Activated CD4-positive, alpha-beta memory T cell treated with anti-CD3 and anti-CD28 coated beads for 36 hours (primary cell): ENCODE results near the gene TPCN2. TPM values are rescaled to one million over a fixed set of nuclear protein-coding genes. Genes with fewer than 3 reads are reported as not detected.

Experiments
- CTCF ChIA-PET: fragments of 350-600 bp; sonication (Branson Sonifier 250); formaldehyde crosslinking; loops from one replicate; lab custom pipeline; 2021; ENCODE audit warnings: antibody characterized with exemption, inconsistent platforms; lab: Charles Lee
- POLR2A ChIA-PET: fragments of 350-600 bp; sonication (Branson Sonifier 250); formaldehyde crosslinking; loops from one replicate; lab custom pipeline; 2021; ENCODE audit warnings: antibody characterized with exemption; lab: Charles Lee
- DNase-seq: peaks from one replicate; pipeline ENCODE4 v3.0.0-alpha.2; 2020
- H3K27ac Mint-ChIP-seq: one replicate; pipeline ENCODE4 v1.8.0; 2021; ENCODE audit warnings: mixed read lengths
- H3K27me3 Mint-ChIP-seq: one replicate; pipeline ENCODE4 v1.8.0; 2021; ENCODE audit warnings: mixed read lengths
- H3K36me3 Mint-ChIP-seq: one replicate; pipeline ENCODE4 v1.8.0; 2021; ENCODE audit warnings: mixed read lengths
- H3K4me1 Mint-ChIP-seq: one replicate; pipeline ENCODE4 v1.8.0; 2021; ENCODE audit warnings: low read depth, mixed read lengths
- H3K4me3 Mint-ChIP-seq: one replicate; pipeline ENCODE4 v1.8.0; 2021; ENCODE audit warnings: mild to moderate bottlenecking, mixed read lengths
- H3K9me3 Mint-ChIP-seq: one replicate; pipeline ENCODE4 v1.8.0; 2021; ENCODE audit warnings: mixed read lengths
- intact Hi-C: fragments of 100-400 bp; cut with micrococcal nuclease; formaldehyde crosslinking; loops from one replicate; pipeline ENCODE4 v1.15.1; 2023
- total RNA-seq, 2 experiments: library from RNA; stranded (reverse); gene quantifications; one replicate each; pipeline ENCODE4 v1.2.3, GENCODE V29; 2021

TPCN2 gene
- total RNA-seq, 2 experiments from 2014 or later = 12.0 to 12.8 TPM

- Mint-ChIP-seq H3K4me1 (no peaks in the 10 kb centered on the region), H3K4me3 (no peak overlapping the region), H3K27ac (no peak overlapping the region), H3K9me3 (no peaks in the 10 kb centered on the region), H3K27me3 (peaks cover 20% of the 10 kb centered on the region), H3K36me3 (no peaks in the 10 kb centered on the region)
- POLR2A ChIA-PET = interaction anchor here (1.5 kb wide), 1 partner anchor 37 kb away, joined by 3 read pairs; no protein-coding TSS in a partner anchor
- CTCF ChIA-PET = no interaction called here
- intact Hi-C loops = no loop called here
- DNase-seq = no peak
Measured at GRCh38 chr11:69012092-69013008, 36.4 kb upstream of the TPCN2 start.

- Mint-ChIP-seq H3K27me3 (peaks cover 20% of the 10 kb centered on the region), H3K27ac (no peak within 1 kb of the TSS), H3K9me3 (no peaks in the 10 kb centered on the region), H3K4me3 (no peak within 1 kb of the TSS), H3K36me3 (no peaks in the 10 kb centered on the region), H3K4me1 (no peaks in the 10 kb centered on the region)
- ChIA-PET CTCF (no interaction called here), POLR2A (no interaction called here)
- intact Hi-C loops = no loop called here
- no peak for DNase-seq
Measured at GRCh38 chr11:69013009-69013951, 35.5 kb upstream of the TPCN2 start, which contains the start of gene MRGPRF. Gene MRGPRF, minus strand, starts transcription at chr11:69013246. Its CDS starts 3,345 bp downstream, at chr11:69009901.

- CTCF ChIA-PET = no interaction called here
- H3K27me3 Mint-ChIP-seq = peaks cover 20% of the 10 kb centered on the region
- H3K9me3 Mint-ChIP-seq = no peaks in the 10 kb centered on the region
- DNase-seq = no peak
- intact Hi-C loops = no loop called here
- no peak overlapping the region for H3K27ac Mint-ChIP-seq
- no peak overlapping the region for H3K4me3 Mint-ChIP-seq
- H3K4me1 Mint-ChIP-seq = no peaks in the 10 kb centered on the region
- POLR2A ChIA-PET = no interaction called here
- no peaks in the 10 kb centered on the region for H3K36me3 Mint-ChIP-seq
Measured at GRCh38 chr11:69014084-69014851, 34.5 kb upstream of the TPCN2 start.

- CTCF ChIA-PET = no interaction called here
- intact Hi-C loops = no loop called here
- H3K4me1 Mint-ChIP-seq = no peaks in the 10 kb centered on the region
- peaks cover 20% of the 10 kb centered on the region for H3K27me3 Mint-ChIP-seq
- DNase-seq = no peak
- no peak overlapping the region for H3K27ac Mint-ChIP-seq
- H3K4me3 Mint-ChIP-seq = no peak overlapping the region
- POLR2A ChIA-PET = no interaction called here
- no peaks in the 10 kb centered on the region for H3K9me3 Mint-ChIP-seq
- no peaks in the 10 kb centered on the region for H3K36me3 Mint-ChIP-seq
Measured at GRCh38 chr11:69014898-69015549, 33.7 kb upstream of the TPCN2 start.

- intact Hi-C loops = no loop called here
- ChIA-PET POLR2A (no interaction called here), CTCF (no interaction called here)
- no peak for DNase-seq
- Mint-ChIP-seq H3K4me3 (no peak overlapping the region), H3K4me1 (no peaks in the 10 kb centered on the region), H3K36me3 (no peaks in the 10 kb centered on the region), H3K27ac (no peak overlapping the region), H3K27me3 (peaks cover 5% of the 10 kb centered on the region), H3K9me3 (no peaks in the 10 kb centered on the region)
Measured at GRCh38 chr11:69017951-69018350, 30.8 kb upstream of the TPCN2 start.

GRCh38 chr11:69018924-69019323, 29.8 kb upstream of the TPCN2 start:
- Mint-ChIP-seq H3K36me3 (no peaks in the 10 kb centered on the region), H3K4me3 (no peak overlapping the region), H3K27me3 (peaks cover 3% of the 10 kb centered on the region), H3K27ac (no peak overlapping the region), H3K9me3 (no peaks in the 10 kb centered on the region), H3K4me1 (no peaks in the 10 kb centered on the region)
- POLR2A ChIA-PET = no interaction called here
- intact Hi-C loops = no loop called here
- CTCF ChIA-PET = no interaction called here
- no peak for DNase-seq

GRCh38 chr11:69022260-69022659, 26.5 kb upstream of the TPCN2 start:
- ChIA-PET POLR2A (no interaction called here), CTCF (no interaction called here)
- Mint-ChIP-seq H3K27ac (no peak overlapping the region), H3K4me3 (no peak overlapping the region), H3K27me3 (no peaks in the 10 kb centered on the region), H3K36me3 (no peaks in the 10 kb centered on the region), H3K4me1 (no peaks in the 10 kb centered on the region), H3K9me3 (no peaks in the 10 kb centered on the region)
- intact Hi-C loops = no loop called here
- no peak for DNase-seq

- DNase-seq = no peak
- Mint-ChIP-seq H3K4me1 (no peaks in the 10 kb centered on the region), H3K27ac (no peak overlapping the region), H3K4me3 (no peak overlapping the region), H3K36me3 (no peaks in the 10 kb centered on the region), H3K9me3 (no peaks in the 10 kb centered on the region), H3K27me3 (no peaks in the 10 kb centered on the region)
- POLR2A ChIA-PET = no interaction called here
- CTCF ChIA-PET = no interaction called here
- intact Hi-C loops = no loop called here
Measured at GRCh38 chr11:69024509-69024908, 24.2 kb upstream of the TPCN2 start.

- DNase-seq = no peak
- H3K36me3 Mint-ChIP-seq = no peaks in the 10 kb centered on the region
Measured at GRCh38 chr11:69027704-69028372, 20.9 kb upstream of the TPCN2 start.

GRCh38 chr11:69030301-69030700, 18.4 kb upstream of the TPCN2 start:
- Mint-ChIP-seq H3K27me3 (peaks cover 2% of the 10 kb centered on the region), H3K4me1 (no peaks in the 10 kb centered on the region), H3K9me3 (no peaks in the 10 kb centered on the region), H3K4me3 (no peak overlapping the region), H3K27ac (no peak overlapping the region), H3K36me3 (no peaks in the 10 kb centered on the region)
- intact Hi-C loops = no loop called here
- POLR2A ChIA-PET = no interaction called here
- no peak for DNase-seq
- CTCF ChIA-PET = no interaction called here

More at GRCh38 chr11:69027704-69028372, 20.9 kb upstream of the TPCN2 start:
- no peaks in the 10 kb centered on the region for H3K4me1 Mint-ChIP-seq
- ChIA-PET CTCF (no interaction called here), POLR2A (no interaction called here)
- no peaks in the 10 kb centered on the region for H3K27me3 Mint-ChIP-seq
- intact Hi-C loops = no loop called here
- no peak overlapping the region for H3K4me3 Mint-ChIP-seq
- no peaks in the 10 kb centered on the region for H3K9me3 Mint-ChIP-seq
- no peak overlapping the region for H3K27ac Mint-ChIP-seq

- no peak overlapping the region for H3K27ac Mint-ChIP-seq
- ChIA-PET CTCF (no interaction called here), POLR2A (interaction anchor here (0.9 kb wide), 1 partner anchor 16 kb away, joined by 3 read pairs; the partner anchor contains the start of gene TPCN2)
- no peaks in the 10 kb centered on the region for H3K9me3 Mint-ChIP-seq
- no peak overlapping the region for H3K4me3 Mint-ChIP-seq
- H3K36me3 Mint-ChIP-seq = no peaks in the 10 kb centered on the region
- H3K27me3 Mint-ChIP-seq = peaks cover 2% of the 10 kb centered on the region
- no peaks in the 10 kb centered on the region for H3K4me1 Mint-ChIP-seq
- intact Hi-C loops = no loop called here
- no peak for DNase-seq
Measured at GRCh38 chr11:69032833-69033232, 15.9 kb upstream of the TPCN2 start.
